HepG2 (cell line): ENCODE results near the gene ETV5. TPM values are rescaled to one million over a fixed set of nuclear protein-coding genes. Genes with fewer than 3 reads are reported as not detected.
A peak's percentile ranks its signal among the peaks of the same experiment; 100 is the strongest.

Experiments used
- DNMT3B ChIP-seq: conservative IDR thresholded peaks from 2 replicates; pipeline ENCODE4 v1.6.1; 2016; ENCODE audit warnings: missing biosample characterization, control low read depth
- ERF ChIP-seq: IDR thresholded peaks from 2 replicates; pipeline ENCODE4 v1.6.1; 2018; ENCODE audit warnings: missing biosample characterization, missing genetic modification reagents
- GATA4 ChIP-seq: sonication (generic); IDR thresholded peaks from 2 replicates; pipeline ENCODE4 v1.6.1; 2016; ENCODE audit warnings: antibody characterized with exemption, low read depth, borderline replicate concordance
- HBP1 ChIP-seq: IDR thresholded peaks from 2 replicates; pipeline ENCODE4 v1.6.1; 2016; ENCODE audit warnings: low read depth, control low read depth
- NR2F2 ChIP-seq: IDR thresholded peaks from 2 replicates; pipeline ENCODE4 v1.6.1; 2012; ENCODE audit warnings: low read depth, inconsistent platforms, borderline replicate concordance
- SOX6 ChIP-seq, 2 experiments: fragments of 450-650 bp in 1 of 2; sonication (generic) in 1 of 2; formaldehyde crosslinking in 1 of 2; IDR thresholded peaks; 2 replicates each; pipeline versions ENCODE4 v1.4.0 to v1.6.1; 2017 to 2020; ENCODE audit warnings: antibody characterized with exemption in 1 of 2, mild to moderate bottlenecking in 1 of 2, missing genetic modification reagents in 1 of 2
- SPEN ChIP-seq: sonication (generic); formaldehyde crosslinking; IDR thresholded peaks from 2 replicates; pipeline ENCODE4 v1.5.1; 2020; ENCODE audit warnings: low read depth, mild to moderate bottlenecking, missing genetic modification reagents
- TBL1XR1 ChIP-seq: fragments of 150-350 bp; IDR thresholded peaks from 2 replicates; pipeline ENCODE4 v1.6.1; 2014; ENCODE audit warnings: borderline replicate concordance, low read length; ENCODE audit not compliant: partially characterized antibody
- TOE1 ChIP-seq: sonication (generic); formaldehyde crosslinking; IDR thresholded peaks from 2 replicates; pipeline ENCODE4 v1.4.0; 2020; ENCODE audit warnings: mild to moderate bottlenecking, missing genetic modification reagents
- TP53 ChIP-seq: sonication (generic); formaldehyde crosslinking; conservative IDR thresholded peaks from 2 replicates; pipeline ENCODE4 v1.4.0; 2020; ENCODE audit warnings: missing genetic modification reagents
- ZNF180 ChIP-seq: sonication (generic); formaldehyde crosslinking; IDR thresholded peaks from 2 replicates; pipeline ENCODE4 v1.4.0; 2020; ENCODE audit warnings: low read depth, missing genetic modification reagents, borderline replicate concordance
- ZNF263 ChIP-seq: sonication (generic); formaldehyde crosslinking; IDR thresholded peaks from 2 replicates; pipeline ENCODE4 v1.4.0; 2020; ENCODE audit warnings: missing genetic modification reagents
- ZNF329 ChIP-seq: sonication (generic); formaldehyde crosslinking; IDR thresholded peaks from 2 replicates; pipeline ENCODE4 v1.9.0; 2021; ENCODE audit warnings: low read depth, mild to moderate bottlenecking, missing genetic modification reagents
- ZNF383 ChIP-seq: sonication (generic); formaldehyde crosslinking; IDR thresholded peaks from 2 replicates; pipeline ENCODE4 v1.4.0; 2020; ENCODE audit warnings: missing genetic modification reagents, mild to moderate bottlenecking, borderline replicate concordance
- ZNF597 ChIP-seq: sonication (generic); formaldehyde crosslinking; IDR thresholded peaks from 2 replicates; pipeline ENCODE4 v1.5.0; 2020; ENCODE audit warnings: missing genetic modification reagents
- ZNF644 ChIP-seq: IDR thresholded peaks from 2 replicates; pipeline ENCODE4 v1.6.1; 2016; ENCODE audit warnings: low read depth
- polyA plus RNA-seq, 8 experiments: library from polyadenylated mRNA; depleted of rRNA in 3 of 8; stranded (reverse) in 7 of 8; unstranded in 1 of 8; fragments of >200 nt; fragmentation: Illumina TruSeq in 4 of 8; extraction: Trizol in 4 of 8; gene quantifications; 2 replicates each; pipeline versions ENCODE4 v1.2.1 to v1.2.3, GENCODE V29; 2011 to 2016; ENCODE audit warnings: low read depth in 4 of 8, missing spikeins in 1 of 8, mixed read lengths in 1 of 8; ENCODE audit not compliant: insufficient read depth in 1 of 8
- total RNA-seq, 5 experiments: library from RNA; depleted of rRNA; stranded (reverse); fragments of >200 nt; fragmentation: Illumina TruSeq; extraction: Trizol; gene quantifications; 2 replicates each; pipeline ENCODE4 v1.2.3, GENCODE V29; 2016; ENCODE audit warnings: low read depth in 1 of 5
- TF ChIP-seq, protein P1 (sequence below): sonication (generic); formaldehyde crosslinking; IDR thresholded peaks from 2 replicates; pipeline ENCODE4 v1.4.0; 2020; ENCODE audit warnings: missing genetic modification reagents
- TF ChIP-seq, protein P2 (sequence below): sonication (generic); formaldehyde crosslinking; IDR thresholded peaks from 2 replicates; pipeline ENCODE4 v1.8.0; 2022; ENCODE audit warnings: mild to moderate bottlenecking, missing genetic modification reagents, borderline replicate concordance
- TF ChIP-seq, protein P3 (sequence below): sonication (generic); formaldehyde crosslinking; IDR thresholded peaks from 2 replicates; pipeline ENCODE4 v1.4.0; 2020; ENCODE audit warnings: mild to moderate bottlenecking, missing genetic modification reagents

The ETV5 gene
- total and polyA plus RNA-seq, 2 of the 13 experiments (the other 11 are each of a cell fraction or from before 2014, with no cell fraction given) = 52.9 to 57.2 TPM

DNA sequence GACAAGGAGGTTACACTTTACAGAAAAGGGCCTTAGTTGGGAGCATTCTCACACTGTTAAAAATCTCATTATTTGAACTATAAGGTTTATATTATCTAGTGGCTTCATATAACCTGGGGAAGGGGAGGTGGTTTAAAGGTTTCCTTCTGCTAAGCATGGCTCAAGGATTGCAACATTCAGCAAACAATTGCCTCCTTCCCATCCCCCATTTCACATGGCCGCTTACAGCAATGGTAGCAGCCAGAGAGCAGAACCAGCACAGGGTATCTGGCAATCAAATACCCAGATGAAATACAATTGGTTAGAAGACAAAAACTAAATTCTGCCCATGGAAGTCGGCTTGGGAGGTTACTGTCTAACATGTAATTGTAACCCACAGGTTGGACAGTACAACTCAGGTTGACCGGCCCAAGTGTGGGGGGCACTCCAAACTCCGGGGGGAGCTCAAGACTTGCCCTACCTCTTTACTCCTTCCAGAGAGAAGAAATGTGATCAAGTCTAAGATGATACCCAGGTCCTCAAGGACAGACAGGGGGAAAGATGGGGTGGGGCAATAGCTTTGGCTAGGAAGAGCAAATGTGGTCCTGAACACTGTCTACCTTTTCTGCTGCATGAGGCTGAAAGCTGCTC is 15.5 kb downstream of the ETV5 start (continued):
- TF ChIP-seq DNMT3B (CRISPR knock-in tag) (no peak), ZNF597 (CRISPR knock-in tag) (no peak), ERF (CRISPR knock-in tag) (no peak), ZNF263 (CRISPR knock-in tag) (no peak), ZNF329 (CRISPR knock-in tag) (no peak), GATA4 (no peak), ZNF644 (CRISPR knock-in tag) (peak; percentile 90), TP53 (CRISPR knock-in tag) (no peak), NR2F2 (no peak), TOE1 (CRISPR knock-in tag) (no peak), ZNF180 (no peak), ZNF383 (CRISPR knock-in tag) (no peak), SOX6 (IDR thresholded peaks at IDR 0.05) (no peak), SOX6 (CRISPR knock-in tag; IDR thresholded peaks at IDR 0.05) (peak; percentile 78), SPEN (no peak), TBL1XR1 (no peak), HBP1 (CRISPR knock-in tag) (no peak)
- TF ChIP-seq, protein P1, sequence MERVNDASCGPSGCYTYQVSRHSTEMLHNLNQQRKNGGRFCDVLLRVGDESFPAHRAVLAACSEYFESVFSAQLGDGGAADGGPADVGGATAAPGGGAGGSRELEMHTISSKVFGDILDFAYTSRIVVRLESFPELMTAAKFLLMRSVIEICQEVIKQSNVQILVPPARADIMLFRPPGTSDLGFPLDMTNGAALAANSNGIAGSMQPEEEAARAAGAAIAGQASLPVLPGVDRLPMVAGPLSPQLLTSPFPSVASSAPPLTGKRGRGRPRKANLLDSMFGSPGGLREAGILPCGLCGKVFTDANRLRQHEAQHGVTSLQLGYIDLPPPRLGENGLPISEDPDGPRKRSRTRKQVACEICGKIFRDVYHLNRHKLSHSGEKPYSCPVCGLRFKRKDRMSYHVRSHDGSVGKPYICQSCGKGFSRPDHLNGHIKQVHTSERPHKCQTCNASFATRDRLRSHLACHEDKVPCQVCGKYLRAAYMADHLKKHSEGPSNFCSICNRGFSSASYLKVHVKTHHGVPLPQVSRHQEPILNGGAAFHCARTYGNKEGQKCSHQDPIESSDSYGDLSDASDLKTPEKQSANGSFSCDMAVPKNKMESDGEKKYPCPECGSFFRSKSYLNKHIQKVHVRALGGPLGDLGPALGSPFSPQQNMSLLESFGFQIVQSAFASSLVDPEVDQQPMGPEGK (CRISPR knock-in tag) = no peak
- TF ChIP-seq, protein P2, sequence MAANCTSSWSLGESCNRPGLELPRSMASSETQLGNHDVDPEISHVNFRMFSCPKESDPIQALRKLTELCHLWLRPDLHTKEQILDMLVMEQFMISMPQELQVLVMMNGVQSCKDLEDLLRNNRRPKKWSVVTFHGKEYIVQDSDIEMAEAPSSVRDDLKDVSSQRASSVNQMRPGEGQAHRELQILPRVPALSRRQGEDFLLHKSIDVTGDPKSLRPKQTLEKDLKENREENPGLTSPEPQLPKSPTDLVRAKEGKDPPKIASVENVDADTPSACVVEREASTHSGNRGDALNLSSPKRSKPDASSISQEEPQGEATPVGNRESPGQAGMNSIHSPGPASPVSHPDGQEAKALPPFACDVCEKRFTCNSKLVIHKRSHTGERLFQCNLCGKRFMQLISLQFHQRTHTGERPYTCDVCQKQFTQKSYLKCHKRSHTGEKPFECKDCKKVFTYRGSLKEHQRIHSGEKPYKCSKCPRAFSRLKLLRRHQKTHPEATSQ (CRISPR knock-in tag) = no peak
- TF ChIP-seq, protein P3, sequence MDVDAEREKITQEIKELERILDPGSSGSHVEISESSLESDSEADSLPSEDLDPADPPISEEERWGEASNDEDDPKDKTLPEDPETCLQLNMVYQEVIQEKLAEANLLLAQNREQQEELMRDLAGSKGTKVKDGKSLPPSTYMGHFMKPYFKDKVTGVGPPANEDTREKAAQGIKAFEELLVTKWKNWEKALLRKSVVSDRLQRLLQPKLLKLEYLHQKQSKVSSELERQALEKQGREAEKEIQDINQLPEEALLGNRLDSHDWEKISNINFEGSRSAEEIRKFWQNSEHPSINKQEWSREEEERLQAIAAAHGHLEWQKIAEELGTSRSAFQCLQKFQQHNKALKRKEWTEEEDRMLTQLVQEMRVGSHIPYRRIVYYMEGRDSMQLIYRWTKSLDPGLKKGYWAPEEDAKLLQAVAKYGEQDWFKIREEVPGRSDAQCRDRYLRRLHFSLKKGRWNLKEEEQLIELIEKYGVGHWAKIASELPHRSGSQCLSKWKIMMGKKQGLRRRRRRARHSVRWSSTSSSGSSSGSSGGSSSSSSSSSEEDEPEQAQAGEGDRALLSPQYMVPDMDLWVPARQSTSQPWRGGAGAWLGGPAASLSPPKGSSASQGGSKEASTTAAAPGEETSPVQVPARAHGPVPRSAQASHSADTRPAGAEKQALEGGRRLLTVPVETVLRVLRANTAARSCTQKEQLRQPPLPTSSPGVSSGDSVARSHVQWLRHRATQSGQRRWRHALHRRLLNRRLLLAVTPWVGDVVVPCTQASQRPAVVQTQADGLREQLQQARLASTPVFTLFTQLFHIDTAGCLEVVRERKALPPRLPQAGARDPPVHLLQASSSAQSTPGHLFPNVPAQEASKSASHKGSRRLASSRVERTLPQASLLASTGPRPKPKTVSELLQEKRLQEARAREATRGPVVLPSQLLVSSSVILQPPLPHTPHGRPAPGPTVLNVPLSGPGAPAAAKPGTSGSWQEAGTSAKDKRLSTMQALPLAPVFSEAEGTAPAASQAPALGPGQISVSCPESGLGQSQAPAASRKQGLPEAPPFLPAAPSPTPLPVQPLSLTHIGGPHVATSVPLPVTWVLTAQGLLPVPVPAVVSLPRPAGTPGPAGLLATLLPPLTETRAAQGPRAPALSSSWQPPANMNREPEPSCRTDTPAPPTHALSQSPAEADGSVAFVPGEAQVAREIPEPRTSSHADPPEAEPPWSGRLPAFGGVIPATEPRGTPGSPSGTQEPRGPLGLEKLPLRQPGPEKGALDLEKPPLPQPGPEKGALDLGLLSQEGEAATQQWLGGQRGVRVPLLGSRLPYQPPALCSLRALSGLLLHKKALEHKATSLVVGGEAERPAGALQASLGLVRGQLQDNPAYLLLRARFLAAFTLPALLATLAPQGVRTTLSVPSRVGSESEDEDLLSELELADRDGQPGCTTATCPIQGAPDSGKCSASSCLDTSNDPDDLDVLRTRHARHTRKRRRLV (CRISPR knock-in tag) = no peak
